SK-N-SH treated with all-trans-retinoic acid at 6 μM for 48 hours (cell line): ENCODE results near the gene ZNF486.
A peak's percentile ranks its signal among the peaks of the same experiment; 100 is the strongest.

Source experiments
- ATAC-seq: fragments of 200-7000 bp; cut with Tn5 transposase; 3 replicates; pipeline ENCODE4 v1.9.1; 2020; ENCODE audit warnings: mild to moderate bottlenecking, moderate library complexity
- ARNTL ChIP-seq: fragments of 450-650 bp; formaldehyde crosslinking; IDR thresholded peaks from 2 replicates; pipeline ENCODE4 v1.5.0; 2020; ENCODE audit warnings: low read depth, mild to moderate bottlenecking, moderate library complexity, borderline replicate concordance
- CREB5 ChIP-seq: fragments of 250-450 bp; sonication (Bioruptor Pico); IDR thresholded peaks from 2 replicates; pipeline ENCODE4 v1.5.1; 2020; ENCODE audit warnings: low read depth, mild to moderate bottlenecking, moderate library complexity
- CSDC2 ChIP-seq: fragments of 250-450 bp; sonication (Bioruptor Pico); IDR thresholded peaks from 2 replicates; pipeline ENCODE4 v1.5.0; 2020; ENCODE audit warnings: mild to moderate bottlenecking, moderate library complexity
- CSRNP3 ChIP-seq: fragments of 250-450 bp; sonication (Bioruptor Pico); IDR thresholded peaks from 2 replicates; pipeline ENCODE4 v1.5.1; 2021; ENCODE audit warnings: mild to moderate bottlenecking, moderate library complexity
- ESRRG ChIP-seq: fragments of 250-450 bp; sonication (Bioruptor Pico); IDR thresholded peaks from 2 replicates; pipeline ENCODE4 v1.6.1; 2021; ENCODE audit warnings: mild to moderate bottlenecking
- GLIS3 ChIP-seq: fragments of 250-450 bp; sonication (Bioruptor Pico); IDR thresholded peaks from 2 replicates; pipeline ENCODE4 v1.5.0; 2020; ENCODE audit warnings: mild to moderate bottlenecking, moderate library complexity
- ISL1 ChIP-seq: fragments of 250-450 bp; sonication (Bioruptor Pico); IDR thresholded peaks from 2 replicates; pipeline ENCODE4 v2.1.2; 2022; ENCODE audit warnings: mild to moderate bottlenecking, moderate library complexity
- RARB ChIP-seq: fragments of 250-450 bp; sonication (Bioruptor Pico); IDR thresholded peaks from 2 replicates; pipeline ENCODE4 v1.8.0; 2021; ENCODE audit warnings: mild to moderate bottlenecking, moderate library complexity
- SNAI2 ChIP-seq: fragments of 250-450 bp; sonication (Bioruptor Pico); IDR thresholded peaks from 2 replicates; pipeline ENCODE4 v1.5.0; 2020; ENCODE audit warnings: mild to moderate bottlenecking, moderate library complexity
- TCF4 ChIP-seq: fragments of 250-450 bp; sonication (Bioruptor Pico); IDR thresholded peaks from 2 replicates; pipeline ENCODE4 v1.8.0; 2021; ENCODE audit warnings: mild to moderate bottlenecking, moderate library complexity, borderline replicate concordance
- TOX ChIP-seq: fragments of 250-450 bp; sonication (Bioruptor Pico); IDR thresholded peaks from 2 replicates; pipeline ENCODE4 v1.8.0; 2021; ENCODE audit warnings: mild to moderate bottlenecking, moderate library complexity, borderline replicate concordance
- TSHZ2 ChIP-seq: fragments of 250-450 bp; sonication (Bioruptor Pico); IDR thresholded peaks from 2 replicates; pipeline ENCODE4 v1.5.0; 2020; ENCODE audit warnings: mild to moderate bottlenecking, moderate library complexity
- ZC3H10 ChIP-seq: fragments of 250-450 bp; sonication (Bioruptor Pico); IDR thresholded peaks from 2 replicates; pipeline ENCODE4 v1.5.1; 2021; ENCODE audit warnings: mild to moderate bottlenecking, moderate library complexity
- ZFP3 ChIP-seq: fragments of 250-450 bp; sonication (Bioruptor Pico); IDR thresholded peaks from 2 replicates; pipeline ENCODE4 v1.5.0; 2020; ENCODE audit warnings: mild to moderate bottlenecking, moderate library complexity
- ZFP30 ChIP-seq: fragments of 450-650 bp; formaldehyde crosslinking; IDR thresholded peaks from 2 replicates; pipeline ENCODE4 v1.5.0; 2022; ENCODE audit warnings: mild to moderate bottlenecking, moderate library complexity
- ZNF565 ChIP-seq: fragments of 450-650 bp; formaldehyde crosslinking; conservative IDR thresholded peaks from 2 replicates; pipeline ENCODE4 v1.5.0; 2020; ENCODE audit warnings: low read depth, mild to moderate bottlenecking, moderate library complexity
- ZNF70 ChIP-seq: fragments of 450-650 bp; formaldehyde crosslinking; IDR thresholded peaks from 2 replicates; pipeline ENCODE4 v1.5.0; 2020; ENCODE audit warnings: mild to moderate bottlenecking, moderate library complexity
- TF ChIP-seq, protein P1 (sequence below): fragments of 250-450 bp; sonication (Bioruptor Pico); IDR thresholded peaks from 2 replicates; pipeline ENCODE4 v1.8.0; 2021; ENCODE audit warnings: low read depth, mild to moderate bottlenecking, moderate library complexity, borderline replicate concordance
- TF ChIP-seq, protein P2 (sequence below): fragments of 250-450 bp; sonication (Bioruptor Pico); IDR thresholded peaks from 2 replicates; pipeline ENCODE4 v1.8.0; 2020; ENCODE audit warnings: mild to moderate bottlenecking, moderate library complexity, borderline replicate concordance

ZNF486 gene

GRCh38 chr19:20237773-20238623, 71.0 kb downstream of the ZNF486 start:
- ATAC-seq, result peak; percentile 97

DNA sequence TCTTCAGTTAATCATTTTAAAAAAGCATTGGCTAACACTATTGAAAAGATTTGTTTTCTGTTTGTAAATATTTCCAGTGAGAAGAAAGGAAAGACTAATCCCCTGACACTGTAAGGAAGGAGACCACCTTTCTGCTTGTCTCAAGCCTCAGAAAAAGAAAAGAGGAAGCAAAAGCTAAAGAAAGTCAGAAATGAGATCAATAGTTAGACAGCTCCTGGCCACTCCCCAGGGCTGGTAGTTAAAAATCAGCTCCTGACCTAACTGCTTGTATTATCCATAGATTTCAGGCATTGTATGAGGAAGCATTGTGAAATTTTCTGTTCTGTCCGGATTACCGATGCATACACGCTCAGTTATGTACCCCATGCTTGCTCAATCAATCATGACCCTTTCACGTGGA, 76.6 kb downstream of the ZNF486 start:
- no peak for ATAC-seq
- TF ChIP-seq TCF4 (CRISPR knock-in tag) (no peak), ISL1 (CRISPR knock-in tag) (no peak), ZC3H10 (CRISPR knock-in tag) (no peak), CREB5 (CRISPR knock-in tag) (no peak), ESRRG (CRISPR knock-in tag) (no peak)

More at GRCh38 chr19:20237773-20238623, 71.0 kb downstream of the ZNF486 start:
- no peak for TF ChIP-seq ISL1 (CRISPR knock-in tag)
- no peak for TF ChIP-seq ZFP30 (CRISPR knock-in tag)
- TF ChIP-seq CSDC2 (CRISPR knock-in tag), result no peak
- TF ChIP-seq TSHZ2 (CRISPR knock-in tag), result no peak
- TF ChIP-seq GLIS3 (CRISPR knock-in tag), result no peak
- TF ChIP-seq, protein P1, sequence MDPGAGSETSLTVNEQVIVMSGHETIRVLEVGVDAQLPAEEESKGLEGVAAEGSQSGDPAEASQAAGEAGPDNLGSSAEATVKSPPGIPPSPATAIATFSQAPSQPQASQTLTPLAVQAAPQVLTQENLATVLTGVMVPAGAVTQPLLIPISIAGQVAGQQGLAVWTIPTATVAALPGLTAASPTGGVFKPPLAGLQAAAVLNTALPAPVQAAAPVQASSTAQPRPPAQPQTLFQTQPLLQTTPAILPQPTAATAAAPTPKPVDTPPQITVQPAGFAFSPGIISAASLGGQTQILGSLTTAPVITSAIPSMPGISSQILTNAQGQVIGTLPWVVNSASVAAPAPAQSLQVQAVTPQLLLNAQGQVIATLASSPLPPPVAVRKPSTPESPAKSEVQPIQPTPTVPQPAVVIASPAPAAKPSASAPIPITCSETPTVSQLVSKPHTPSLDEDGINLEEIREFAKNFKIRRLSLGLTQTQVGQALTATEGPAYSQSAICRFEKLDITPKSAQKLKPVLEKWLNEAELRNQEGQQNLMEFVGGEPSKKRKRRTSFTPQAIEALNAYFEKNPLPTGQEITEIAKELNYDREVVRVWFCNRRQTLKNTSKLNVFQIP (CRISPR knock-in tag), result no peak
- no peak for TF ChIP-seq RARB
- no peak for TF ChIP-seq SNAI2 (CRISPR knock-in tag)
- no peak for TF ChIP-seq CREB5 (CRISPR knock-in tag)
- no peak for TF ChIP-seq ESRRG (CRISPR knock-in tag)
- no peak for TF ChIP-seq TCF4 (CRISPR knock-in tag)
- TF ChIP-seq CSRNP3 (CRISPR knock-in tag), result no peak
- TF ChIP-seq ZC3H10 (CRISPR knock-in tag), result no peak
- TF ChIP-seq, protein P2, sequence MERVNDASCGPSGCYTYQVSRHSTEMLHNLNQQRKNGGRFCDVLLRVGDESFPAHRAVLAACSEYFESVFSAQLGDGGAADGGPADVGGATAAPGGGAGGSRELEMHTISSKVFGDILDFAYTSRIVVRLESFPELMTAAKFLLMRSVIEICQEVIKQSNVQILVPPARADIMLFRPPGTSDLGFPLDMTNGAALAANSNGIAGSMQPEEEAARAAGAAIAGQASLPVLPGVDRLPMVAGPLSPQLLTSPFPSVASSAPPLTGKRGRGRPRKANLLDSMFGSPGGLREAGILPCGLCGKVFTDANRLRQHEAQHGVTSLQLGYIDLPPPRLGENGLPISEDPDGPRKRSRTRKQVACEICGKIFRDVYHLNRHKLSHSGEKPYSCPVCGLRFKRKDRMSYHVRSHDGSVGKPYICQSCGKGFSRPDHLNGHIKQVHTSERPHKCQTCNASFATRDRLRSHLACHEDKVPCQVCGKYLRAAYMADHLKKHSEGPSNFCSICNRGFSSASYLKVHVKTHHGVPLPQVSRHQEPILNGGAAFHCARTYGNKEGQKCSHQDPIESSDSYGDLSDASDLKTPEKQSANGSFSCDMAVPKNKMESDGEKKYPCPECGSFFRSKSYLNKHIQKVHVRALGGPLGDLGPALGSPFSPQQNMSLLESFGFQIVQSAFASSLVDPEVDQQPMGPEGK (CRISPR knock-in tag), result no peak
- TF ChIP-seq ZFP3 (CRISPR knock-in tag), result no peak
- no peak for TF ChIP-seq ZNF70 (CRISPR knock-in tag)
- no peak for TF ChIP-seq TOX (CRISPR knock-in tag)
- no peak for TF ChIP-seq ZNF565 (CRISPR knock-in tag)
- TF ChIP-seq ARNTL (CRISPR knock-in tag), result no peak
- TF ChIP-seq, all 23 proteins: peak for 0
